Activated CD4-positive, alpha-beta T cell treated with anti-CD3 and anti-CD28 coated beads for 24 hours (primary cell): ENCODE measurements around the gene FASN.

ENCODE experiments used
- DNase-seq, 2 donors: peaks; one replicate each; pipeline ENCODE4 v3.0.0-alpha.2; 2020; ENCODE audit warnings: low read depth in 2 of 2

The FASN gene

GRCh38 chr17:82117139-82118090, 19.4 kb upstream of the FASN start:
- no peak for DNase-seq

- DNase-seq: no peak
These were observed 18.2 kb upstream of the FASN start for GRCh38 chr17:82116246-82116645.

GRCh38 chr17:82114872-82115271, 16.8 kb upstream of the FASN start:
- no peak for DNase-seq

GRCh38 chr17:82114447-82114846, 16.4 kb upstream of the FASN start:
- no peak for DNase-seq

- no peak for DNase-seq
These were observed 15.9 kb upstream of the FASN start for GRCh38 chr17:82113941-82114340.

GRCh38 chr17:82113422-82113821, 15.4 kb upstream of the FASN start:
- DNase-seq: no peak

- DNase-seq: no peak
These were observed 14.9 kb upstream of the FASN start for GRCh38 chr17:82112914-82113311.

GRCh38 chr17:82112181-82112913, 14.3 kb upstream of the FASN start:
- no peak for DNase-seq

- no peak for DNase-seq
These were observed 12.3 kb upstream of the FASN start for GRCh38 chr17:82110298-82110697.

- no peak for DNase-seq
These were observed 11.0 kb upstream of the FASN start for GRCh38 chr17:82108961-82109475.

GRCh38 chr17:82108496-82108945, 10.5 kb upstream of the FASN start:
- DNase-seq: no peak

- DNase-seq: no peak
These were observed 10.0 kb upstream of the FASN start for GRCh38 chr17:82108038-82108437.

GRCh38 chr17:82107341-82107860, 9.4 kb upstream of the FASN start:
- no peak for DNase-seq

GRCh38 chr17:82106688-82107305, 8.8 kb upstream of the FASN start:
- DNase-seq: no peak

- peak; percentile 46 to 54 for DNase-seq
These were observed 8.0 kb upstream of the FASN start for GRCh38 chr17:82105882-82106687.

GRCh38 chr17:82105417-82105881, 7.4 kb upstream of the FASN start:
- DNase-seq: no peak

- no peak for DNase-seq
These were observed 6.9 kb upstream of the FASN start for GRCh38 chr17:82104797-82105416.

- DNase-seq: no peak
These were observed 5.8 kb upstream of the FASN start for GRCh38 chr17:82103553-82104451.
